HG02678 (cell line): ENCODE data around the gene KCNK3.
"Not testable (repeated sequence)": the region's sequence is repeated elsewhere in the genome, so short reads cannot be mapped to it uniquely, and the experiment has no call there.

Experiments used
- ATAC-seq: cut with Tn5 transposase; IDR thresholded peaks from one replicate; pipeline ENCODE4 v1.9.1; 2021; ENCODE audit warnings: mild to moderate bottlenecking, moderate library complexity; ENCODE audit not compliant: unreplicated experiment

Gene KCNK3

GRCh38 chr2:26729311-26729710 is 36.8 kb downstream of the KCNK3 start:
- no peak for ATAC-seq

DNA sequence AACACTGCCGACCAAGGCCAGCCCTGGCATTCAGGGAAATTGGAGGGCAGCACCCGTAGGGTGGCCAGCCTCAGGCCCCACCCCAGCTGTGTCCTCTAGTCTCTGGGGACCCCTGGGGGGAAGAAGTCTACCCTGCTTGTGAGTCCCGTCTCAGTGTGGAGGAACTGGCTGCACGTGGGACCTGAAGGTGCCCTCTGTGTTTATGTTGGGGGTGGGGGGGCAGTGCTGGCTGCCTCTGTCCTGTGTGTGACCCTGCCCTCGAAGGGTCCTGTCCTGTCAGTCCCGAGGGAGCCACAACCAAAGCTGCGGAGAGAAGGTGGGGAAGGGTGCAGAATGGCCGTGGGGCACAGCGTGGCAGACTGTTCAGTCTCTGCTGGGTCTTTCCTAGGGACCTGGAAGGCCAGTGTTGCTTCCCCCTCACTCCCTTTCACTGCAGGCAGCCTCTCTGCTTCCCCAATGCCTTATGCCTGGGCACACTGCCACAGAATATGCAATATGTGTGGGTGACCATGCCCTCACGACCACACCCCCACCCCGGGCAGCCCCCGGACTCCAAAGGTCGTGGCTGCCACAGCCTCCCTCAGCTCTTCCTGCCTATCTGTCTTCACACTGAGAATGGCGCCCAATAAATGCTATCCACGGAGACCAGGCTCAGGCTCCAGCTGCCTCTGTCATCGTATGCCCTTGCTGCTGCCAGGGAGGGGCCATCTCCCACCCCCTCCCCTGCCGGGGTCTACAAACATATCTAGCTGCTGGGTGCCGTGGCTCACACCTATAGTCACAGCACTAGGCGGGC is 38.2 kb downstream of the KCNK3 start:
- no peak for ATAC-seq

- no peak for ATAC-seq
These were observed 39.2 kb downstream of the KCNK3 start for GRCh38 chr2:26731714-26732113.

GRCh38 chr2:26732446-26732845 is 39.9 kb downstream of the KCNK3 start:
- ATAC-seq = no peak

DNA sequence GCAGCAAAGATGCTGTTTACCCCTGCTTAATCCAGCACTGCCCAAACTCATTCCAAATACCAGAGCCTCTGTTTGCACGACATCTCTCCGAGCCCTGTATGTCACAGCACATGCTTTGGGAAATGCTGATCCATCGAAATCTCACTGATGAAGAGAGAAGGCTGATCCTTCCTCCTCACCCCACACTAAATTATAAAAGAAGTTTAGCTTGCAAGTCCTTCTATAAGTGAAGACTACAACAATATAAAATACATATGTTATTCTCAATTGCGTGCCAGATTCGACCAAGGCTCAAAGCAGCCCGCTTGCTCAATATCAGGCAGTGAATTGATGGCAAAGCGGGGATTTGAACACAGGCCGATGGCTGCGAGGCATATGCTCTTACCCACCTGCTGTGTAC is 40.9 kb downstream of the KCNK3 start:
- no peak for ATAC-seq

DNA sequence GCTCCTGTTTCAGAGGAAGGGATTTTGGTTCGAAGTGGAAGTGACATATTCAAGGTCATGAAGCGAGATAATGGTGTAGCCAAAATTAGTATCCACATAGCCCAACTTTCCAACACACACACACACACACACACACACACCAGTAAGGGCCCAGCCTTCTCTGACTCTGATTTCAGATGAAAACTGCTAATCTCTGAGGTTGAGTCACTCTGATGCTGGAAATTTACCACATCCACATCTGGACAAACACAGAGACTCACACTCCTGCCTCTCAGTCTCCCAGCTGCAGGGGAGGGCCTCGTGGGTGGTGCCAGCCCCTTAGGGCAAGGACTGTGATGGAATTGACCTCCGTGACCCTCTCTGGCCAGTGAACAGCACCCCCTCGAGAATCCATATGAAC is 42.6 kb downstream of the KCNK3 start:
- no peak for ATAC-seq

DNA sequence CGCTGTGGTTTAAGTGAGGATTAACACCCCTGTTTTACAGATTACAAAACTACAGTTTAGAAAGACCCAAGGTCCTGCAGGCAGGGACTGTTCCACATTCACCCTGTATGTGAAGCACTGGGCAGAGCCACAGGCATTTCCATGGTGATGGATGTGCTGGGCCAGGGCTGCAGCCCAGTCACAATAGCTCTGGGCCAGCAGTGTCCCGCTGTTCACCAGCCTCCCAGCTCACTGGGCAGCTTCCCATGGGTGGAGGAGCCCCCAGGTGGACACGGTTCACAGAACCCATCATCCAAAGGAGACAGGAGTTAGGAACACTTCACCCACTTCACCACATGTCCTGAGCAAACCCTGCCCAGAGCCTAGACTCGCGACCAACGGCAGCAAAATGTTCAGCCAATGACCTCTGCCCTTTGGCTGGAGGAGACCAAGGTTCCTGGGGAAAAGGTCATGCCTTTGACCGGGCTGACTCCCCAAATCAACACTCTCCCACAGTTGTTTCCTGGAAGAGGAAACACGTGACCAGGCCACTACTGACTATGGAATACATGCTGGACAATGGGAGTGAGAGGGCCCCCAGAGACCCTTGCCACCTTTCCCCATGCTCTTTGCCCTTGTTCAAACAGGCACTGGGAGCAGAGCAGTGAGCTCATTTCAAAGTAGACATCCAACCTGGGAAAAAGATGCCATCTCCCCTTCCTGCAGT is 43.5 kb downstream of the KCNK3 start:
- no peak for ATAC-seq

DNA sequence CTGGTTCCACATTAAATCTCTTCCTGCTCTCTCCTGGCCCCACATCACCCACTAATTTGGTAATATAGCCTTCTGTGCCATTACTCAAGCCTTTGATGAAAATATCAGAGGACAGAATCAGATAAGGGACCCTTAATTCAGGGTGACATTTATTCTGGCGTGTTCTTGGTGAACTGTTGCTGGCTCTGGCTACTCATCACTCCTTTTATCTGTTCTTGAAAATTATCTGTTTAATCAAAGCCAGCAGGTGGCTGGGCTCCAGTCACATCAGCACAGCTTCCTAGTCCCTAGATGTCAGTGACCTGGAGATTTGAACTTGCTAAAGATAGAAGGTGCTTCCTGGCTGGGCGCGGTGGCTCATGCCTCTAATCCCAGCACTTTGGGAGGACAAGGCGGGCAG is 44.7 kb downstream of the KCNK3 start:
- no peak for ATAC-seq

DNA sequence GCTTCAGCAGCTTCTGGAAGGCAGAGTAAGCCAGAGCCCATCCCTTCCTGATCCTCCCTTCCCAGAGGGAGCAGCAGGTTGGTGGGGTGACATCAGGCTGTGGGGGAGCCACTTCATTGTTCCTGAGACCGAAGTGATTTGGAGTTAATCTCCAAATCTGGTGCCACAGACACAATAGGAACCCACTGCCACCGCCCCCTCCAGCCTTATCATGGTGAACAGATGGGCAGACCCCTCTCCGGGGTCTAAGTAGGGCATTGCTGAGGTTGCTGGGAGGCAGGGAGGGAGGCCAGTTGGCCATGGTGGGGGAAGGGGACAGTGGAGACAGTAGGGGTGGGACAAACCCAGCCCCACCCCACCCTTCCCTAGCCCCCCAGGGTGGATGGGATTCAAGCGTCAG is 46.0 kb downstream of the KCNK3 start:
- ATAC-seq = no peak

GRCh38 chr2:26739514-26739913 is 47.0 kb downstream of the KCNK3 start:
- no peak for ATAC-seq

DNA sequence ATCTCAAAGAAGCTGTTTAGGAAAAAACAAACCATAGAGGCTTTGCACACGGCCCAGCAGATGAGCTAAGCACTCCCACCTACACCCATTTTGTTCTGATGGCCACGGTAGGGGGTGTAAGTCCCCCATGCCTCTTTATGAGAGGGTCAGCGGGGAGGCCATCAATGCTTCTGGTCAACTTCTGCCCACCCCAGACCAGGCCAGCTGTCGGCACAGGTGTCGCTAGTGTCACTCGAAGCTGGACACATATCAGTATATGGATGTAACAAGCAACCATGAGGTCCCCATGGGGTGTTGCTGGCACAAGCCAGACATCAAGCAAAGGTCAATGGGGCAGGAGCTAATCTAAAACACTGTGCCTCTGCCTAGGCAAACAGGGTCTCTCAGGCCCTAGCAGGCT is 47.8 kb downstream of the KCNK3 start:
- ATAC-seq = no peak

DNA sequence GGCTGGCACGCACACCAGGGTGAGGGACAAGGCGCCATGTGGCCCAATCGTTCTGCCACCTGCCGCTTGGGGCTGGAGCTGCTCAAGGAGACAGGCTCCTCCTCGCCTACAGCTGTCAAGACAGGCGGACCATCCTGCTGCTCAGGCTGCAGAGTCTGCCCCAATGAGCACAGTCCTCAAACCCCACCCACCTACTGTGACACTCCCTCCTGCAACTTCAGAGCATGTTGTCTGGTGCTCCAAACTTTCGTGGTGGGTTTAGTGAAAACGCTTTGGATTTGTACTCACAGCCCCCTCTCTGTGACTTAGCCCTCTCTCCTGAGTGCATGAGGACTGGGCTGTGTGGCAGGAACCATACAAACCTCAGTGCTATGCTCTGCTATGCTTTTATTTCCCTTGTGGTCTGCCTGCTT is 48.4 kb downstream of the KCNK3 start:
- no peak for ATAC-seq

- no peak for ATAC-seq
These were observed 49.7 kb downstream of the KCNK3 start for GRCh38 chr2:26742048-26742770.

GRCh38 chr2:26743852-26744251 is 51.3 kb downstream of the KCNK3 start:
- ATAC-seq = no peak

DNA sequence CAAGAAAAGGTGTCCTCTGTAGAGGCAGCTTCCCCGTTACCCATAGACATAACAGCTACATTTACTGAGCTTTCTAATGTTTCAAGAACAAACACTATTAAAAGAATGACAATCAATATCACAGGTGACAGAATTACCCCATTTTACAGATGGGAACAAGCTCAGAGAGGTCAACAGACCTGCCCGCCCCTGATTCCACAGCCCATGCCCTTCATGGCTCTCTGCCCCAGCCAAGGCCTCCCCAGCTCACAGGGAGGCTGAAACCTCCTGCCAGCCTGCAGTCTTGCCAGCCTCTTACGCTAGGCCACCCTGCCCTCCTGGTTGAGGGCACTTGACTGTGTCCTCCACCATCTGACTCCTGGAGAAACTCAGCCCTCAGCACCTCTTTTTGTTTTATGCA is 52.4 kb downstream of the KCNK3 start:
- no peak for ATAC-seq

DNA sequence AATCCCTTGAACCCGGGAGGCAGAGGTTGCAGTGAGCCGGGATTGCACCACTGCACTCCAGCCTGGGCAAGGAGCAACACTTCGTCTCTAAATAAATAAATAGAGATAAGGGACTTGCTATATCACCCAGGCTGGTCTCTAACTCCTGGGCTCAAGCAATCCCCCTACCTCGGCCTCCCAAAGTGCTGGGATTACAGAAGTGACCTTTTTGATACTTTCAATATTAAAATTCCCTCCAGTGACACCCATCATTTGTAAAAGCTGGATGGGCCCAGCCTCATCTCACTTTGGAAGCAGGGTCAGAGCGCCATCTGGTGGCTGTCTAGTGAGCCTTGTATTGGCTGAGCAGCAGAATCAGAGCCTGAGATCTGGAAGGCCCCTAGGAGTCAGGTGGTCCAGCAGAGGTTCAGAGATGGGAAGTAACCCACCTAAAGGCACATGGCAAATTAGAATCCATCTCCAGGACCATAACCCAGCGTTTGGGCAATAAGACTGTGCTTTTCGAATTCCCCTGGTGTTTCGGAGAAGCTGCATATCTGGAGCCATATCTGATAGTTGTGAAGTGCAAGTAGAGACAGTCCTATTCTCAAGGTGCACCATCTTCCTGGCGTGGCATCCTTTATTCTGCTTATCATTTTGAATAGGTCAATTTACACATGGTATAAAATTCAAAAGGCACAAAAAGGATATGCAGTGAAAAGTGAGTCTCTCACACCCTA is 53.2 kb downstream of the KCNK3 start:
- ATAC-seq = no peak

GRCh38 chr2:26746934-26747333 is 54.4 kb downstream of the KCNK3 start:
- no peak for ATAC-seq

DNA sequence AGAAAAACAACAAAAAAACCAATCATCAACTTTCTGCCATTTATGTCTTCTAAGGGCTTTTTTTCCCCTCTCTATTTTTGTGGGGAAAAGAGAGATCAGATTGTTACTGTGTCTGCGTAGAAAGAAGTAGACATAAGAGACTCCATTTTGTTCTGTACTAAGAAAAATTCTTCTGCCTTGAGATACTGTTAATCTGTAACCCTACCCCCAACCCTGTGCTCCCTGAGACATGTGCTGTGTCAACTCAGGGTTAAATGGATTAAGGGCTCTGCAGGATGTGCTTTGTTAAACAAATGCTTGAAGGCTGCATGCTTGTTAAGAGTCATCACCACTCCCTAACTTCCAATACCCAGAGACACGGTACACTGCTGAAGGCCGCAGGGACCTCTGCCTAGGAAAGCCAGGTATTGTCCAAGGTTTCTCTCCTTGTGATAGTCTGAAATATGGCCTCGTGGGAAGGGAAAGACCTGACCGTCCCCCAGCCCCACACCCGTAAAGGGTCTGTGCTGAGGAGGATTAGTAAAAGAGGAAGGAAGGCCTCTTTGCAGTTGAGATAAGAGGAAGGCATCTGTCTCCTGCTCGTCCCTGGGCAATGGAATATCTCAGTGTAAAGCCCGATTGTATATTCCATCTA is 57.4 kb downstream of the KCNK3 start:
- not testable (repeated sequence) for ATAC-seq

DNA sequence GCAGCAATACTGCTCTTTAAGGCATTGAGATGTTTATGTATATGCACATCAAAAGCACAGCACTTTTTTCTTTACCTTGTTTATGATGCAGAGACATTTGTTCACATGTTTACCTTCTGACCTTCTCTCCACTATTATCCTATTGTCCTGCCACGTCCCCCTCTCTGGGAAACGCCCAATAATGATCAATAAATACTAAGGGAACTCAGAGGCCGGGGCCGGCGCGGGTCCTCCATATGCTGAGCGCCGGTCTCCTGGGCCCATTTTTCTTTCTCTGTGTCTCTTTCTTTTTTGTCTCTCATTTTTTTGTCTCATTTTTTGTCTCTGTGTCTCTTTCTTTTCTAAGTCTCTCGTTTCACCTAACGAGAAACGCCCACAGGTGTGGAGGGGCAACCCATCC is 57.9 kb downstream of the KCNK3 start:
- not testable (repeated sequence) for ATAC-seq

DNA sequence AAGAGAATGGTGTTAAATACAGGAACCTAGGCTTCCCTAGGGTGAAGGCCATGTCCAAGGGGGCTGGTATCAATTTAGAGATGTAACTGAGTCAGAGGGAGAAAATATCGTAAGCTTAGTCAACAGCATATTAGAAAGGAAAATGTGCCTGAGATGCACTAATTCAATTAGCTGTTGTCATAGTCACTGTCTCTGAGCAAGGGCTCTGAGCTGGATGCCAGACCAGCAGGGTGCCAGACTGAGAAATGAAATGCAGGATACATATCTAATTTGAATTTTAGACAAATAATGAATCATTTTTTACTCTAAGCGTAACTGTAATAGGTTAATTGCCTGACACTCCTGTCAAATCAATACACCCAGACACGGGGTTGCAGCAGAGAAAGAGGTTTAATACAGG is 60.1 kb downstream of the KCNK3 start:
- no peak for ATAC-seq

- no peak for ATAC-seq
These were observed 62.0 kb downstream of the KCNK3 start for GRCh38 chr2:26754539-26754938.
